HG03571 (cell line): ENCODE data around the gene C2CD2L.
"Not testable (repeated sequence)": the region's sequence is repeated elsewhere in the genome, so short reads cannot be mapped to it uniquely, and the experiment has no call there.

Experiments used
- ATAC-seq: cut with Tn5 transposase; IDR thresholded peaks from one replicate; pipeline ENCODE4 v1.9.1; 2021; ENCODE audit not compliant: unreplicated experiment

The C2CD2L gene

DNA sequence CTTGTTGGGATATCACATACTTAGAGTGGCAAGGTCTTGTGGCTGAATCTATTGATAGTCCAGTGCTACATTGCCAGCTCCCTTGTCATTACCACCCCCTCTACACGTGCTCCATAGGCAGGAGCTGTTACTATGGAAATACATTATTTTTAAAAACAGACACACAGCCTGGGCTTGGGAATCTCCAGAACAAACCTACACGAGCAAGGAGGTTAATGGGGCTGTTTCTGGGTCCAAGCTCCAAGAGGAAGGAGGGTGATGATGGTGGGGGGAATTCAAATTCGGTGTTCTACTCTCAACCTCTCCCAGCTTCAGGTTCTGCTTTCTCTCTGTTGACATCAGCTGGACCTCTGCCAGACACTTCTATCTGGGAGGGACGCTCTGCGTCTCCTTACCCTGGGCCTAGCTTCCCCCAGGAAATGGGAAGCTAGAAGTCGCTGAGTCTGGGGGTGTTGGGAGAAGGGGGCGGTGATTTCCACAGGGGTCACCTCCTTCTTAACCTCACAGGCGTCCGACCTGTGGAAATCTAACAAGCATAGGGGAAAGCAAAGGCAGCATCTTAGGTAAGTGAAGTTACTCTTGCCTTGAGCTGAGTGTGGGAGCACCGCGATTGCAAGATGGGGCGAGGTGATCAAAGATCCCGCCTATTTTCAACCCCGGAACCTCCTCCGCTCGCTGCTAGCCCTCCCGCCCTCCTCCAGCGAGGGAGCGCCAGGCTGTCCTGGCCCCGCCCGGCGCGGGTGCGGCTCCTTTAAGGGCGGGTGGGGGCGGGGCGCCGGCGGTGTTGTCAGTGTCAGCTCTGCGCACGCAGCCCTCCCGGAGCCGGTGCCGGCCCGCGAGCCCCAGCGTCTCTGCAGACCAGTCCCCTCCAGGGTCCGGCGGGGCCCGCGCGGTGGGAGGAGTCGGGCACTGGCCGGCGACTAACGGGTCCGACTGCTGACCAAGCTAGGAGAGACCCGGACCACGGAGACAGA lies at the start of gene C2CD2L:
Gene C2CD2L (plus strand): TSS at position 781 of the 974 bp plus-strand sequence. CDS start 398 bp downstream, outside the sequence.
- peak; percentile 58 for ATAC-seq

DNA sequence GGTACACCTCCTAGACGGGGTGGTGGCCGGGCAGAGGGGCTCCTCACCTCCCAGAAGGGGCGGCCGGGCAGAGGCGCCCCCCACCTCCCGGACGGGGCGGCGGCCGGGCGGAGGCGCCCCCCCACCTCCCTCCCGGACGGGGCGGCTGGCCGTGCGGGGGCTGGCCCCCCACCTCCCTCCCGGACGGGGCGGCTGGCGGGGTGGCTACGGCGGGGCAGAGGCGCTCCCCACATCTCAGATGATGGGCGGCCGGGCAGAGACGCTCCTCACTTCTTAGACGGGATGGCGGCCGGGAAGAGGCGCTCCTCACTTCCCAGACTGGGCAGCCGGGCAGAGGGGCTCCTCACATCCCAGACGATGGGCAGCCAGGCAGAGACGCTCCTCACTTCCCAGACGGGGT lies 48.0 kb upstream of the C2CD2L start:
- not testable (repeated sequence) for ATAC-seq

DNA sequence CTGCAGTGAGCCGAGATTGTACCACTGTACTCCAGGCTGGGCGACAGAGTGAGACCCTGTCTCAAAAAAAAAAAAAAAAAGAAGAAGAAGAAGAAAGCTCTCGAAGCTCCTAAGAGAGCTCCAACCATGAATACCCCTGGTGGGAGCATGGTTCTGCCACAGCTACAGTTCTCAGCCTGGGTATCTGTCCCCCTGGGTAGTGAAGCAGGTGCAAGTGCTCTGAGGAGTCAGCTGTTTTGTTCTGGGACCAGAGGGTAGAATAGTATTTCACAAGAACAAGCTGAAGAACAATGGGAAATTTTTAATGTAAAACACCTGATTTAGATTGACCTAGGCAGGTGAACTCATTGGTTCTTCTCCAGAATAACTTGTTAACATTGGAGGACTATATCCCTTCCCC lies 45.9 kb upstream of the C2CD2L start:
- ATAC-seq = no peak

DNA sequence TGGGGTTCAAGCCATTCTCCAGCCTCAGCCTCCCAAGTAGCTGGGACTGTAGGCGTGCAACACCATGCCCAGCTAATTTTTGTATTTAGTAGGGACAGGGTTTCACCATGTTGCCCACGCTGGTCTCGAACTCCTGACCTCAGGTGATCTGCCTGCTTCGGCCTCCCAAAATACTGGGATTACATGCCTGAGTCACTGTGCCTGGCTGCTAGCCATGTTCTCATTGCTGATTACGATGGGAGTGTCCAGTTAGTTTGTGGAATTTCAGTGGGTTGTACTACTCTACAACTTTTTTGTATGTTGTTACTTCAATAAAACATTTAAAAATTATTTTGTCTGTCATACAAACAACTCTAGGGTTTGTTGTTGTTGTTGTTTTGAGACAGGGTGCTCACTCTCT lies 44.4 kb upstream of the C2CD2L start:
- ATAC-seq = no peak

DNA sequence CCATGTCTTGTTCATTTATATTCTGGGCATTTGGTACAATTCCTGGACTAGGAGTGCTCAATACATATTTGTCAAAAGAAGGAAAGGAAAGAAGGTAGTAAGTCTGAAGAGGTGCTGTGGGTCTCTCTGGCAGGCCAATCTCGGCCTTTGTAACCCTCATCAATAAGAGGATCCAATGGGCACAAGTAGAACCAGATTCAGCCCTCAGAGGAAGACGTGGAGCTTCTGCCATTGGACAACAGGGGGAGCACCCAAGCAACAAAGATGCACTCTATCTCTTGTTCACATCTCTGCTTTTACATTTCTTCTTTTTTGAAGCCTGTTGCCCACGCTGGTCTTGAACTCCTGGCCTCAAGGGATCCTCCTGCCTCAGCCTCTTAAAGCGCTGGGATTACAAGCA lies 41.8 kb upstream of the C2CD2L start:
- ATAC-seq = no peak

DNA sequence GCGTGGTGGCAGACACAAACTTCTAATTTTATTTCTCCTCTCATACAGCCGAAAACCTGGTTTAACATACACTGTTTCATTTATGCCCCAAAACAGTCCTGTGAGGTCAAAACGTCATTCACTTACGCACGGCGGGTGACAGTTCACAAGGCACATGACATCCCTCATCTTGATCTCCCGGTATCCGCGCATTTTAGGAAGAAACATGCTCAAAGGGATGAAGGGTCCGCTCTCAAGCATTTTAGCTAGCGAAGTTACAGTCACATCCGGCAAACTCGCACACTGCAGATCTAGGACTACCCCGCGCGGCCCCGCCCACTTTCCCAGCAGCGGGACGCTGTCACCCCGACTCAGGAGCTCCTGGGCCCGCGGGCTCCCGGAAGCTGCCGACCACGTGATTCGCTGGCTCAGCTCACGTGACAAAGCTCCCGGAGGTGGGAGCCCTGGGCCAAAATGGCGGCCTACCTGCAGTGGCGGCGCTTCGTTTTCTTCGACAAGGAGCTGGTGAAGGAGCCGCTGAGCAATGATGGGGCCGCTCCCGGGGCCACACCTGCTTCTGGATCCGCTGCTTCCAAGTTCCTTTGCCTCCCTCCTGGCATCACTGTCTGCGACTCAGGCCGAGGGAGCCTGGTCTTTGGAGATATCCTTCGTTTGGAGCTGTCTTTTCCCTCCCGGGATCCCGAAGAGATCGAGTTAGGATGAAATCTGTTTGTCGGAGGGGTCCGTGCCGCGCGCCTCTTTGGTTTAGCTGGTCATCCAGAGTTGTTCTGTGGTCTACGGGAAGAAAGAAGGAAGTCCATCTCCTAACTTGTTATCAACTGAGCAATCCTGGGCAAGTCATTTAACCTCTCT lies 39.5 kb upstream of the C2CD2L start, which contains the start of gene VPS11:
Gene VPS11 (plus strand): TSS at position 448 of the 852 bp plus-strand sequence. CDS start 6 bp downstream, at position 454.
- peak; percentile 87 for ATAC-seq

DNA sequence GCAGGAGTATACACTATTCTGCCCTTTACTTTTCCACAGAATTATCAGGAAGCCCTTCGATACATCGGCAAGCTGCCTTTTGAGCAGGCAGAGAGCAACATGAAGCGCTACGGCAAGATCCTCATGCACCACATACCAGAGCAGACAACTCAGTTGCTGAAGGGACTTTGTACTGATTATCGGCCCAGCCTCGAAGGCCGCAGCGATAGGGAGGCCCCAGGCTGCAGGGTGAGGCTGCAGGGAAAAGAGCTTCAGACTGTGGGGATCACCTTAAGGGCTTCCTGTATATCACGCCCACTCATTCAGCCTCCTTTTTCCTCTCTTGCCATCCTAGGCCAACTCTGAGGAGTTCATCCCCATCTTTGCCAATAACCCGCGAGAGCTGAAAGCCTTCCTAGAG lies 29.3 kb upstream of the C2CD2L start:
- ATAC-seq = no peak

DNA sequence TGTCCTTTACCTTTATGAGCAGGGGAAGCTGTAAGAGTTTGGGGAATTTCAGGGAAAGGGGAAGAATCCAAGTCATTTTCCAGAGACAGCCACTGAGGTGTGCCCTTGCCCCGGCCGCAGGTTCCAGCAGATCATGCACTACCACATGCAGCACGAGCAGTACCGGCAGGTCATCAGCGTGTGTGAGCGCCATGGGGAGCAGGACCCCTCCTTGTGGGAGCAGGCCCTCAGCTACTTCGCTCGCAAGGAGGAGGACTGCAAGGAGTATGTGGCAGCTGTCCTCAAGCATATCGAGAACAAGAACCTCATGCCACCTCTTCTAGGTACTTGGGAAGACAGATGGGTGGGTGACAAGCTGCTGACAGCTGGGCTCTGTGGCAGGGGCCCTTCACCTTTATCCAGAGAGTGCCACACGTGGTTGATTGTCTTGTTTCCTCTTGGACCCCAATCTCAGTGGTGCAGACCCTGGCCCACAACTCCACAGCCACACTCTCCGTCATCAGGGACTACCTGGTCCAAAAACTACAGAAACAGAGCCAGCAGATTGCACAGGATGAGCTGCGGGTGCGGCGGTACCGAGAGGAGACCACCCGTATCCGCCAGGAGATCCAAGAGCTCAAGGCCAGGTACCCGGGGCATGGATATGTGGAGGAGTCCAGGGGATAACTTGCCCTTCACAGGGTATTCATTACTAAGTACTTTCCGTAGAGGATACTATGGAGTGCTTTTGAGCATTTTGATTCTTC lies 28.3 kb upstream of the C2CD2L start:
- no peak for ATAC-seq

DNA sequence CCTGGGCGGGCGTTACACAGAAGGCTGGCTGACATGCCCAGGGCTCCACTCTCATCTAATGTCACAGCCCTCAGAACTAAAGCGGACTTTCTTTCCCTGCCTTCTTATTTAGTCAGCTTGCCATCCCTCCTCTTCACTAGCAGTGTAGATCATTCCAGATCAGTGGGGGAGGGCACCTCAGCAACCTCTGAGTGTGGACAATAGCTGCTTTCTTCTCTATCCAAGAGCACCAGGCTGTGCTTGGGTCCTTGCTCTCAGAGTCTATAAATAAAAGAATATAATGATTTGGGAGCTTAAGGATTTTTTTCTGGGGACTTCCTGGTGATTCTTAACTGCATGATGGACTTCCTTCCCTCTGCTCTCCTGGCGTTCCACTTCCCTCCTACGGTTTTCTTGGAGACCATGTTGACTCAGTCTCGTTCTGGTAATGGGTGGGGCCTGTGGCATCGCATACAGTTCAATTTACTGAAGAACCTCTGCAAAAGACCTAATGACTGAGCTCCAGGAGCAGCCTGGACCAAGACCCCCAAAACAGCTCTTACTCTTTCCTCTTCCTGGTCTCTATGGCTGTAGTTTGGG lies 25.4 kb upstream of the C2CD2L start:
- no peak for ATAC-seq

DNA sequence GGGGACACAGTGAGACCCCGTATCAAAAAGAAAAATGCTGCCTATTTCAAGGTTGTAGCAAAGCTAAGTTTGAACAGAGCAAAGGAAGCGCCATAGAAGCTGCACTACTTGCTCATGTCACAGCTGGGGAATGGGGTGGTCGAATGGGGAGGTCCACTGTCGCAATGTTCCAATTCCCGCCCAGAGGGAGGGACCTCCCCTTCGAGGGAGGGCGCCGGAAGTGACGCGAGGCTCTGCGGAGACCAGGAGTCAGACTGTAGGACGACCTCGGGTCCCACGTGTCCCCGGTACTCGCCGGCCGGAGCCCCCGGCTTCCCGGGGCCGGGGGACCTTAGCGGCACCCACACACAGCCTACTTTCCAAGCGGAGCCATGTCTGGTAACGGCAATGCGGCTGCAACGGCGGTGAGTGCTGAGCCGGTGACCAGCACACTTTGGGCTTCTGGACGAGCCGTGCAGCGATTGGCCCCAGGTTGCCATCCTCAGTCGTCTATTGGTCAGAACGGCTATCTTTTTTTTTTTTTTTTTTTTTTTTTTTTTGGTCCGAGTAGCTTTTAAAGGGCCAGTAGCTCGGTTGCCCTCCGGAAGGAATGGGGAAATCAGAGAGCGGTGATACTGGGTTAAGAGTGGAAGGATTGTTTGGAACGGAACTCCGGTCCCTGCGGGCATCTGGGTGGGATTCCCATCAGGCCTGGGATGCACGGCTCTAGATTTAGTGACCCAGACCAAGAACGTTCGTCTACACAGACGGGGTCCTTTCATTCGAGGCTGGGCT lies 22.3 kb upstream of the C2CD2L start, which contains the start of gene HMBS:
Gene HMBS (plus strand): TSS at position 219 of the 774 bp plus-strand sequence. CDS start 153 bp downstream, at position 372.
- peak; percentile 86 for ATAC-seq

DNA sequence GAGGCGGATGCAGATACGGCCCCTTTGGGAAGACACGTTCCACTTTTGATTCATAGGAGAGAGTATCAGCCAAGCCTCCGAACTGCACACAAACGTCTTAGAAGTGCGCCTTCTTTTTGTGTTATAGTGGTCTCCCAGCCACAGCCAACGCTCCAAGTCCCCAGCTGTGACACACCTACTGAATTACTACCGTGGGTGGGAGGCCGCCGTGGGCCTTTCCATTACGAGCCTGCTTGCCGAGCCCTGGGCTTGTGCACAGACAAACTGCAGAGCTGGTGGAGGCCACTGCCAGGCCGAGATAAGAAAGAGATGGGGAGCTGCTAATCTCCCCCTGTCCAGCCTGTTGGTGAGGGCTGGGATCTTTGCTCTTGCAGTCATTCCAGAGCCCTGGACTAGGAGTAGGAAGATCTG lies 21.7 kb upstream of the C2CD2L start:
- peak; percentile 2 for ATAC-seq

DNA sequence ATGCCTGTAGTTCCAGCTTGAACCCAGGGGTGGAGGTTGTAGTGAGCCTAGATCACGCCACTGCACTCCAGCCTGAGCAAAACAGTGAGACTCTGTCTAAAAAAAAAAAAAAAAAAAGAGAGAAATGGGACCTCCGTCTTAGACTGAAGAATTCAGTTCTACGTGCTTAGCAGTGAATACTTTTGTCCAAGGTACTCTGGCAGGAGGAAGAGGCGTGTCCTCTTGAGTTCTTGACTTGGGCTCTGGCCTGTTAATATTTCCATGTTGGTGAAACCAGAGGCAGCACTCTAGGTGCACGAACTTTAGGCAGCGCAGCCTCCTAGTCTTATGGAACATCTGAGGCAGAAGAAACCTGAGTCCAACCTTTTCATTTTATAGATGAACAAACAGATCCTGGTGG lies 20.0 kb upstream of the C2CD2L start:
- no peak for ATAC-seq

DNA sequence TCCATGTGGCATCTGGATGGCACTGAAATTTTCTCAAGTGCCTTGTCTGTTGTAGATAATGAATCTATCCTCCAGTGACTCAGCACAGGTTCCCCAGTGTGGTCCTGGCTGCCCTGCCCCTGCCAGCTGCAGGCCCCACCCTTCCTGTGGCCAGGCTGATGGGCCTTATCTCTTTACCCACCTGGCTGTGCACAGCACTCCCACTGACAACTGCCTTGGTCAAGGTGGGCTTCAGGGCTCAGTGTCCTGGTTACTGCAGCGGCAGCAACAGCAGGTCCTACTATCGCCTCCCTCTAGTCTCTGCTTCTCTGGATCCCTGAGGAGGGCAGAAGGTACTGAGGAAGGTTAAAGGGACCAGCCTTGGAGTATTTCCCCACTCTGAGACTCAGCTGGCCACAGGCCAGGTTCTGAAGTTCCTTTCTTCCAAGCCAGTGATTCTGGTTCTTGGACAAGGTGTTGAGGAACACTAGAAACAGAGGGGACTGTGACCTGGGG lies 19.4 kb upstream of the C2CD2L start:
- no peak for ATAC-seq

DNA sequence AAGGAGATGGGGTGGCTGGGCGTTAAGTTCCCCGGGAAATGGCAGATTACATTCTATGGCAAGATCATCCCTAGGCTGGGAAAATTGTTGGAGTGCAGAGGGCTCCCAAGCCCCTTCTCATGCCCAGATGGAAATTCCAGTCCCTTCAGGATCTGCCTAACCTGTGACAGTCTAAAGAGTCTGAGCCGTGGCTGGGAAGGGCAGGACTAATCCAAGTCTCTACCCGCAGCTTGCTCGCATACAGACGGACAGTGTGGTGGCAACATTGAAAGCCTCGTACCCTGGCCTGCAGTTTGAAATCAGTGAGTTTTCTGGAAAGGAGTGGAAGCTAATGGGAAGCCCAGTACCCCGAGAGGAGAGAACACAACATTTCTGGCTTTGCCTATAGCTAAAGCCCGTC lies 18.7 kb upstream of the C2CD2L start:
- ATAC-seq = no peak

DNA sequence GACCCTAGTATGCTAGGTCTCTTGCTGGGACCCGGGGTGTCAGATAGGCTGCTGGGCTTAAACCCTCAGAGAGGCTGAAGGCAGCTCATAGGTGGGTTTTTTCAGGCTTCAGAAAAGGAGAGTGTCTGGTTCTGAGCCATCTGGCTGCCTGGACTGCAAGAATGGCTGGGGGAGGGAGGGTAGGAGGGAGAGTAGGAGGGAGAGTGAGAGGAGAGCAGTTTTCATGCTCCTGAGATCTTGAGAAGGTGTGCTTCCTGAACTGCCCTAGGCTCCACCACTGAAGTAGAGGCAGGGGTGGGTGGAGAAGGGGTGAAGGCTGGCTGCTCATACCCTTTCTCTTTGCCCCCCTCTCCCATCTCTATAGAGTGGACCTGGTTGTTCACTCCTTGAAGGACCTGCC lies 17.8 kb upstream of the C2CD2L start:
- no peak for ATAC-seq

DNA sequence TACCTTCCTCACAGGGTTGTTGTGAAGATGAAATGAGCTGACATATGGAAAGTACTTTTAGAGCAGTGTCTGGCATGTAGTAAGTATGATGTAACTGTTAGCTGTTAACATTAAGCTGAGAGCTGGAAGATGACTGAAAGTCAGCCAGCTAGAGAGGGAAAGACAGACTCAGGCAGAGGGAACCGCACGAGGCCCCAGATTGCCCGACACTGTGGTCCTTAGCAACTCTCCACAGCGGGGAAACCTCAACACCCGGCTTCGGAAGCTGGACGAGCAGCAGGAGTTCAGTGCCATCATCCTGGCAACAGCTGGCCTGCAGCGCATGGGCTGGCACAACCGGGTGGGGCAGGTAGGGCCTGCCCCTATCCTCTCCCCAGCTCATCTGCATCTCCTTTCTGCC lies 16.0 kb upstream of the C2CD2L start:
- no peak for ATAC-seq

DNA sequence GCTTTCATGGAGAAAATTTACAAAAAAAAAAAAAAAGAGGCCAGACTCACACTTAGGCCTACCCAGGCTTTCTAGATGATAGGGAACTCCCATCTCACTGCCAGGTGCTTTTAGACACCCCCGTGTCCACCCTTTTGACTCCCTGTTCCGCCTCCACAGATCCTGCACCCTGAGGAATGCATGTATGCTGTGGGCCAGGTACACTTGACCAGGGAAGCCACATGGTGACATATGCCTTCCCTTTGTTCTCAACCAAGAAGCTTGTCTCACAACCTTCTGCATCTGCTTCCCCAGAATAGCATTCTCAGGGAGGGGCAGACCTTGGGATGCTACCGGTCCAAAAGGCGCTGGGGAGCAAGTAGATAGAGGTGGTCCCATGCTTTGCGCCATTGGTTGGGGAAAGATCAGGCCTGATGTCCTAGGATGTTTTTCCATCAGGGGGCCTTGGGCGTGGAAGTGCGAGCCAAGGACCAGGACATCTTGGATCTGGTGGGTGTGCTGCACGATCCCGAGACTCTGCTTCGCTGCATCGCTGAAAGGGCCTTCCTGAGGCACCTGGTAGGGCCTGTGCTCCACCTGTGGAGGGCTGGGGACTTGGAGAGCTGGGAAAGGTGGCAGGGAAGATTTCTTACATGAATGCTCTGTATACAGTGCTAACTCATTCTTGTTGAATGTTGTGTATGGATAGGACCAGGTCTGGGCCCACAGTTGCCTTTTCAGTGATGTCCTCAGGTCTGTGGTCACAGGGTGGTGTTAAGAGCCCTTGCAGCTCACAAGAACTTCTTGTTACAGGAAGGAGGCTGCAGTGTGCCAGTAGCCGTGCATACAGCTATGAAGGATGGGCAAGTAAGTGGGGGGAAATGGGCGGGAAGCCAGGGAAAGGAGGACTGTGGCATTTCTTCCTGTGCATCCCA lies 14.9 kb upstream of the C2CD2L start:
- ATAC-seq = no peak
